ENCODE data around the gene STXBP6. TPM values are rescaled to one million over a fixed set of nuclear protein-coding genes. Genes with fewer than 3 reads are reported as not detected.

STXBP6 gene
- total and polyA plus RNA-seq, 5 experiments from 2014 or later, result 0.61 TPM; not detected in 4

- no peak overlapping the region for H3K4me3 Mint-ChIP-seq
- POLR2A ChIA-PET, result no interaction called here
- ATAC-seq (no peak), DNase-seq (no peak)
- H3K27me3 Mint-ChIP-seq, result peaks cover 6 to 18% (median 15%) of the 10 kb centered on the region in 5 donors
- peaks cover 6 to 30% (median 16%) of the 10 kb centered on the region in 9 donors for H3K9me3 Mint-ChIP-seq
- H3K36me3 Mint-ChIP-seq, result peaks cover 0 to 22% (median 0%) of the 10 kb centered on the region in 3 donors
- H3K27ac Mint-ChIP-seq, result no peak overlapping the region
- no peaks in the 10 kb centered on the region for H3K4me1 Mint-ChIP-seq
Measured at GRCh38 chr14:24887623-24888304, 162.2 kb downstream of the STXBP6 start.

- Mint-ChIP-seq H3K36me3 (peaks cover 0 to 14% (median 0%) of the 10 kb centered on the region in 3 donors), H3K4me3 (no peak overlapping the region), H3K27ac (no peak overlapping the region), H3K9me3 (peaks cover 3 to 14% (median 10%) of the 10 kb centered on the region in 9 donors), H3K27me3 (peaks cover 9 to 18% (median 13%) of the 10 kb centered on the region in 5 donors), H3K4me1 (no peaks in the 10 kb centered on the region)
- POLR2A ChIA-PET, result no interaction called here
- no peak for DNase-seq
- no peak for ATAC-seq
Measured at GRCh38 chr14:24885410-24885913, 164.5 kb downstream of the STXBP6 start.

- H3K4me1 Mint-ChIP-seq, result no peaks in the 10 kb centered on the region
- peaks cover 0 to 4% (median 0%) of the 10 kb centered on the region in 3 donors for H3K36me3 Mint-ChIP-seq
- DNase-seq (no peak), ATAC-seq (no peak)
- POLR2A ChIA-PET, result no interaction called here
- H3K27me3 Mint-ChIP-seq, result peaks cover 9 to 22% (median 13%) of the 10 kb centered on the region in 5 donors
- no peak overlapping the region for H3K4me3 Mint-ChIP-seq
- no peak overlapping the region for H3K27ac Mint-ChIP-seq
- peaks cover 0 to 4% (median 0%) of the 10 kb centered on the region in 9 donors for H3K9me3 Mint-ChIP-seq
Measured at GRCh38 chr14:24883576-24883975, 166.4 kb downstream of the STXBP6 start.

DNA sequence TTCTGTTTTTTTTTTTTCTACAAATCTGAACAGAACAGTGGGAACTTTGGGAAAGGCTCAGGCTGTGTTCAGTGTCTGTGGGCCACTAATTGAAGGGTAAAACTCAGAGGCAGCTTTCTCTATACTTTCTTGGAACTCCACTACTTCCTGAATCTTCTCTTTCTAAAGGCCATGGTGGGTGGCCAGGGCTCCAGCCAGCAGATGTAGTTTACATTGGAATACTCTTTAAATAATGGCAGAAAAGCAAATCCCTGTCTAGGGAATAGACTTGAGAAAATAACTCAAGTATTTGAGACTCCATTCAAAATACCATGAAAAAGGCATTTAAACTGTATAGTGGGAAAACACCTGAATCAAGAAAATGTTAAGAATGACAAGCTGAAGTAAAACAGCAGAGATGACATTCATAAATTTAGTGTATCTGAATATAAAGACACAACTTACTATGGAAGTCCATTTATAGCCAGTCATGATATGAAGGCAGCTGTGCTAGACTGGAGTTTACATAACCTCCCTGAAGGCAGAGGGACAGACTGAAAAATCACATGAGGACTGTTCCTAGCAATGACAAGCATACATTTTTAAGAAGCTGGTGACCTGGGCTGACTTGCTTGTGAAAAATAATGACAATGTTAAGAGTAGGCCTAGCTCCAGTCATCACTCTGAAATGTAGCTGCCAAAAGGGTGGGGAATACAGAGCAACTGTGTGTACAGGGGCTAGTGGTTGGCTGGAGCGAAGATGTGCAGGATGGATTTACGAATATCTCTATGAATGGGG lies 168.6 kb downstream of the STXBP6 start:
- no peaks in the 10 kb centered on the region for H3K9me3 Mint-ChIP-seq
- H3K36me3 Mint-ChIP-seq, result no peaks in the 10 kb centered on the region
- ATAC-seq (no peak), DNase-seq (no peak)
- POLR2A ChIA-PET, result no interaction called here
- no peak overlapping the region for H3K4me3 Mint-ChIP-seq
- H3K4me1 Mint-ChIP-seq, result peaks cover 0 to 1% (median 0%) of the 10 kb centered on the region in 4 donors
- no peak overlapping the region for H3K27ac Mint-ChIP-seq
- peaks cover 3 to 11% (median 9%) of the 10 kb centered on the region in 5 donors for H3K27me3 Mint-ChIP-seq

DNA sequence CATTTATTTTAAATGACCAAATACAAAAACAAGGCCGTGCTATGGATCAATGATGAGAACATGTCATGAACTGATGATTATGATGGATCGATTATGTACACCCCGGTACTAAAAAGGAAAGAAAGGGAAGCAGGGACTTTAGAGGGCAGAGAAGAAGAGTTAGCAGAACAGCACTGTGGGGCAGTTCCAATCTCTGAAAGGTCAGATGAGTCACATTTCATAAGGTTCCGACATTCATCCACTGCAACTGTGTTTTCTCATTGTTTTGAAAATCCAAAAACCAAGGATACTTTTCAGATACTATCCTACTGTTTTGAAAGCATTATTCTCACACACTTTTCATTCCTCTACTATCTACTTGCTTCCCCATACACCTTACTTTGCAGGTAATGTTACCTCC lies 169.3 kb downstream of the STXBP6 start:
- Mint-ChIP-seq H3K27me3 (peaks cover 4 to 11% (median 9%) of the 10 kb centered on the region in 5 donors), H3K27ac (no peak overlapping the region), H3K36me3 (no peaks in the 10 kb centered on the region), H3K4me1 (peaks cover 0 to 2% (median under 1%) of the 10 kb centered on the region in 4 donors), H3K9me3 (no peaks in the 10 kb centered on the region), H3K4me3 (no peak overlapping the region)
- no peak for DNase-seq
- POLR2A ChIA-PET, result no interaction called here
- no peak for ATAC-seq

- ATAC-seq (no peak), DNase-seq (no peak)
- Mint-ChIP-seq H3K27me3 (peaks cover 3 to 12% (median 6%) of the 10 kb centered on the region in 5 donors), H3K27ac (no peak overlapping the region), H3K36me3 (no peaks in the 10 kb centered on the region), H3K4me1 (peaks cover 0 to 3% (median under 1%) of the 10 kb centered on the region in 4 donors), H3K9me3 (no peaks in the 10 kb centered on the region), H3K4me3 (no peak overlapping the region)
- POLR2A ChIA-PET, result no interaction called here
Measured at GRCh38 chr14:24879661-24880386, 170.1 kb downstream of the STXBP6 start.

- POLR2A ChIA-PET, result no interaction called here
- no peaks in the 10 kb centered on the region for H3K36me3 Mint-ChIP-seq
- ATAC-seq, result no peak
- peaks cover 0 to 3% (median under 1%) of the 10 kb centered on the region in 4 donors for H3K4me1 Mint-ChIP-seq
- no peak overlapping the region for H3K27ac Mint-ChIP-seq
- H3K9me3 Mint-ChIP-seq, result no peaks in the 10 kb centered on the region
- DNase-seq, result no peak
- no peak overlapping the region for H3K4me3 Mint-ChIP-seq
- peaks cover 5 to 27% (median 9%) of the 10 kb centered on the region in 5 donors for H3K27me3 Mint-ChIP-seq
Measured at GRCh38 chr14:24876996-24877395, 173.0 kb downstream of the STXBP6 start.

GRCh38 chr14:24875991-24876878 lies 173.7 kb downstream of the STXBP6 start:
- Mint-ChIP-seq H3K4me3 (no peak overlapping the region), H3K27me3 (peaks cover 2 to 27% (median 9%) of the 10 kb centered on the region in 5 donors), H3K9me3 (no peaks in the 10 kb centered on the region), H3K36me3 (no peaks in the 10 kb centered on the region), H3K4me1 (peaks cover 0 to 3% (median under 1%) of the 10 kb centered on the region in 4 donors), H3K27ac (no peak overlapping the region)
- POLR2A ChIA-PET, result no interaction called here
- no peak for DNase-seq
- no peak for ATAC-seq

- ATAC-seq (no peak), DNase-seq (no peak)
- Mint-ChIP-seq H3K27ac (no peak overlapping the region), H3K27me3 (peaks cover 5 to 26% (median 9%) of the 10 kb centered on the region in 5 donors), H3K9me3 (no peaks in the 10 kb centered on the region), H3K36me3 (no peaks in the 10 kb centered on the region), H3K4me1 (peaks cover 0 to 3% (median under 1%) of the 10 kb centered on the region in 4 donors), H3K4me3 (no peak overlapping the region)
- POLR2A ChIA-PET, result no interaction called here
Measured at GRCh38 chr14:24875203-24875838, 174.6 kb downstream of the STXBP6 start.

DNA sequence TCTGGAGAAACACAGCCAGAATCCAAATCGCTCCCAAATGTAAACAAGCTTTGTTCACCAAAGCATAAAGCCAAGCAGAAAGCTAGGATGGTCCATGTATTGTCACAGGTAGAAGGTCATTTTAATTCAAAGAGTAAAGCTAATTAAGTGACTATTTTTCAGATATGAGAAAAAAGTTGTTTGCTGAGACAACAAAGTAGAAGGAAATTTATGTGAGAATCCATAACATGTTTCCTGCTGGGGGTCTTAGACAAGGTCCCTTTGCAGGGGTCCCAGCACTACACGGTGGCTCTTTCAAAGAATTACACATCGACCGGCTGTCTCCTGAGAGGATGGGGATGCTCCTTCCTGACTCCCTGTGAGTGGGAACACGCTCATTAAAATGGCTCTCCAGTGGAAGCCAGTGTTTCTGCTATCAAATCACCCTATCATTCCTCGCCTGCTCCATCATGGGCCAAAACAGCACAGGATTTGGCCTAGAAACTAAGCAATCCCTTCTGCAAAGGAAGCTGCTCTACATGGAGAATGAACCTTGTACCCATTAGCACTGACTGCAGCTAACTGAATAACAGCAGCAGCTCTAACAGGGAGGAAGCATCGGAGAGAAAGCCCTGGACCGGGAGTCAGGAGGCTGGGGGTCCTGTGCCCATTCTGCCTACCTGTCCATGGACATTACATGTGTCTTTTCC lies 175.3 kb downstream of the STXBP6 start:
- no peak overlapping the region for H3K4me3 Mint-ChIP-seq
- POLR2A ChIA-PET, result no interaction called here
- no peaks in the 10 kb centered on the region for H3K36me3 Mint-ChIP-seq
- ATAC-seq, result no peak
- DNase-seq, result no peak
- H3K27ac Mint-ChIP-seq, result no peak overlapping the region
- no peaks in the 10 kb centered on the region for H3K9me3 Mint-ChIP-seq
- peaks cover 0 to 3% (median under 1%) of the 10 kb centered on the region in 4 donors for H3K4me1 Mint-ChIP-seq
- peaks cover 5 to 20% (median 9%) of the 10 kb centered on the region in 5 donors for H3K27me3 Mint-ChIP-seq

DNA sequence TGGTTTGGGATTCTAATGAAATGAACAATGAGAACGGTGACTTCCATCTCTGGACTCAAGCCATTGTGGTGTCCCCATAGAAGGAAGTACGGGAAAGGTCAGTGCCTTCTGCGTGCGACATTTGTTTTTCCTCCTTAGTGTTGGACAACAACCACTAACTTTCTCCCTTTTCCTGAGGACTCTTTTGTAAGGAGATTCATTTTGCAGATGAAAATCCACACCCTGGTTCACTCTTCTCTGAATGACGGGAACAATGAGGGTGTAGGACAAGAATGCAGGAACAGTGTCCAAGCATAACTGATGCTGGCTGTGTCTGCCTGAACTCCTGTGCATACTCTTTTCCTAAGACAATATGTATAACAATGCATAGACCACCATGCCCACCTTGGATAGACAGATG lies 176.4 kb downstream of the STXBP6 start:
- no peaks in the 10 kb centered on the region for H3K9me3 Mint-ChIP-seq
- ATAC-seq (no peak), DNase-seq (no peak)
- no peaks in the 10 kb centered on the region for H3K36me3 Mint-ChIP-seq
- peaks cover 5 to 16% (median 9%) of the 10 kb centered on the region in 5 donors for H3K27me3 Mint-ChIP-seq
- no peak overlapping the region for H3K27ac Mint-ChIP-seq
- peaks cover 0 to 3% (median under 1%) of the 10 kb centered on the region in 4 donors for H3K4me1 Mint-ChIP-seq
- POLR2A ChIA-PET, result no interaction called here
- H3K4me3 Mint-ChIP-seq, result no peak overlapping the region

All from naive thymus-derived CD8-positive, alpha-beta T cell (primary cell).